HCT116 (cell line): ENCODE data around the gene FCHSD2. TPM values are rescaled to one million over a fixed set of nuclear protein-coding genes. Genes with fewer than 3 reads are reported as not detected.

ENCODE experiments used
- ATAC-seq: fragments of 200-7000 bp; cut with Tn5 transposase; 2 replicates; pipeline ENCODE4 v1.9.1; 2020; ENCODE audit warnings: mild to moderate bottlenecking, moderate library complexity
- BruUV-seq: library from RNA; stranded (reverse); fragments of 400-500 nt; replicated peaks from 2 replicates; lab custom pipeline; 2021; lab: Mats Ljungman, UMichigan
- CTCF ChIA-PET: fragments of 300-600 bp; sonication (Branson Sonifier 250); formaldehyde crosslinking; loops from one replicate; lab custom pipeline; 2021; ENCODE audit warnings: antibody characterized with exemption; lab: Charles Lee
- POLR2A ChIA-PET: fragments of 300-600, 350-600 bp; sonication (Branson Sonifier 250); formaldehyde crosslinking; loops from one replicate; lab custom pipeline; 2021; ENCODE audit warnings: antibody characterized with exemption; lab: Charles Lee
- RAD21 ChIA-PET, 2 experiments: fragments of 300-600 bp; sonication (Branson Sonifier 250); formaldehyde crosslinking; loops; one replicate each; lab custom pipeline; 2023; ENCODE audit warnings: low total read pairs in 2 of 2; ENCODE audit not compliant: uncharacterized antibody in 2 of 2, unreplicated experiment in 2 of 2, low non-redundant PET in 1 of 2; lab: Charles Lee
- DNase-seq: peaks from one replicate; pipeline ENCODE4 v3.0.0-alpha.2; 2010; ENCODE audit warnings: low read depth, low spot score
- H2AFZ ChIP-seq: fragments of 200-600 bp; shearing (Covaris generic), sonication (generic); 2 replicates; pipeline ENCODE4 v1.6.1; 2017; ENCODE audit warnings: low read depth, mixed run types, mixed read lengths, antibody characterized with exemption, low read length; ENCODE audit not compliant: poor library complexity, severe bottlenecking
- H3K27ac ChIP-seq: 2 replicates; pipeline ENCODE4 v1.5.1; 2012; ENCODE audit warnings: low read depth, low read length
- H3K27me3 ChIP-seq: fragments of 200-600 bp; sonication (generic); 2 replicates; pipeline ENCODE4 v1.6.1; 2016; ENCODE audit warnings: mixed run types, low read length, mixed read lengths; ENCODE audit not compliant: insufficient read depth
- H3K36me3 ChIP-seq, 2 experiments: fragments of 200-500 bp in 1 of 2; fragments of 200-600 bp in 1 of 2; sonication (Bioruptor generic) in 1 of 2; sonication (generic) in 1 of 2; 2 replicates each; pipeline versions ENCODE4 v1.5.1 to v1.6.1; 2014 to 2016; ENCODE audit warnings: low read length in 2 of 2, inconsistent platforms in 1 of 2, mixed read lengths in 1 of 2, mixed run types in 1 of 2; ENCODE audit not compliant: insufficient read depth in 2 of 2, control insufficient read depth in 1 of 2
- H3K4me1 ChIP-seq, 2 experiments: fragments of 200-600 bp in 1 of 2; sonication (generic) in 1 of 2; 2 replicates each; pipeline versions ENCODE4 v1.5.1 to v1.6.1; 2012 to 2017; ENCODE audit warnings: low read length in 2 of 2, inconsistent platforms in 1 of 2, mild to moderate bottlenecking in 1 of 2, mixed read lengths in 1 of 2, mixed run types in 1 of 2, moderate library complexity in 1 of 2; ENCODE audit not compliant: insufficient read depth in 2 of 2, control insufficient read depth in 1 of 2
- H3K4me2 ChIP-seq: fragments of 200-600 bp; sonication (generic); 2 replicates; pipeline ENCODE4 v1.6.1; 2017; ENCODE audit warnings: mixed run types, low read length, mixed read lengths
- H3K4me3 ChIP-seq, 2 experiments: fragments of 200-600 bp in 1 of 2; sonication (generic) in 1 of 2; replicated peaks in 1 of 2; 2 replicates each; pipeline ENCODE4 v1.5.1; 2011 to 2016; ENCODE audit warnings: low read length in 2 of 2, control low read depth in 1 of 2, low read depth in 1 of 2, mild to moderate bottlenecking in 1 of 2, mixed read lengths in 1 of 2, mixed run types in 1 of 2
- H3K79me2 ChIP-seq: fragments of 200-600 bp; sonication (generic); 2 replicates; pipeline ENCODE4 v1.6.1; 2017; ENCODE audit warnings: mild to moderate bottlenecking, mixed run types, low read length, moderate library complexity, mixed read lengths; ENCODE audit not compliant: insufficient read depth
- H3K9ac ChIP-seq: fragments of 200-600 bp; sonication (generic); 2 replicates; pipeline ENCODE4 v1.6.1; 2016; ENCODE audit warnings: low read length, mixed read lengths
- H3K9me2 ChIP-seq: fragments of 200-600 bp; sonication (generic), shearing (Covaris generic); 2 replicates; pipeline ENCODE4 v1.6.1; 2017; ENCODE audit warnings: mixed run types, mild to moderate bottlenecking, moderate library complexity; ENCODE audit not compliant: insufficient read depth
- H3K9me3 ChIP-seq, 2 experiments: fragments of 200-500 bp in 1 of 2; fragments of 200-600 bp in 1 of 2; sonication (Bioruptor generic) in 1 of 2; sonication (generic) in 1 of 2; 2 replicates each; pipeline ENCODE4 v1.6.1; 2014 to 2017; ENCODE audit warnings: low read length in 2 of 2, mixed read lengths in 2 of 2, inconsistent platforms in 1 of 2, low read depth in 1 of 2, mild to moderate bottlenecking in 1 of 2, mixed run types in 1 of 2, moderate library complexity in 1 of 2; ENCODE audit not compliant: control insufficient read depth in 1 of 2, insufficient read depth in 1 of 2
- H4K20me1 ChIP-seq: fragments of 200-600 bp; sonication (generic), shearing (Covaris generic); 2 replicates; pipeline ENCODE4 v1.6.1; 2017; ENCODE audit warnings: mixed run types, mild to moderate bottlenecking, moderate library complexity; ENCODE audit not compliant: insufficient read depth
- EGR1 ChIP-seq: IDR thresholded peaks from 2 replicates; pipeline ENCODE4 v1.6.1; 2012; ENCODE audit warnings: low read depth
- FOSL1 ChIP-seq: IDR thresholded peaks from 2 replicates; pipeline ENCODE4 v1.6.1; 2012; ENCODE audit warnings: low read depth
- MAX ChIP-seq: IDR thresholded peaks from 2 replicates; pipeline ENCODE4 v1.6.1; 2012
- POLR2A ChIP-seq: IDR thresholded peaks from 2 replicates; pipeline ENCODE4 v1.7.0; 2011; ENCODE audit warnings: borderline replicate concordance; ENCODE audit not compliant: insufficient read depth, insufficient read length; ENCODE audit errors: extremely low read depth
- POLR2AphosphoS5 ChIP-seq: IDR thresholded peaks from 2 replicates; pipeline ENCODE4 v1.6.1; 2011; ENCODE audit warnings: mild to moderate bottlenecking, low read depth, low read length, moderate library complexity
- RAD21 ChIP-seq: IDR thresholded peaks from 2 replicates; pipeline ENCODE4 v1.6.1; 2012; ENCODE audit warnings: low read depth, mild to moderate bottlenecking
- YY1 ChIP-seq: IDR thresholded peaks from 2 replicates; pipeline ENCODE4 v1.6.1; 2011; ENCODE audit warnings: low read length, low read depth, moderate library complexity, mild to moderate bottlenecking; ENCODE audit not compliant: insufficient replicate concordance; ENCODE audit errors: extremely low read depth
- intact Hi-C: fragments of 100-400 bp; cut with micrococcal nuclease; formaldehyde crosslinking; loops from 2 replicates; pipeline ENCODE4 v1.10.0; 2022
- total RNA-seq: library from RNA; stranded (reverse); gene quantifications from one replicate; pipeline ENCODE4 v1.2.1, GENCODE V29; 2021; ENCODE audit not compliant: unreplicated experiment

The FCHSD2 gene
- total RNA-seq, 1 experiment from 2014 or later, result 15.0 TPM

GRCh38 chr11:73177380-73177777 lies 35.3 kb upstream of the FCHSD2 start:
- no peak for ATAC-seq
- intact Hi-C loops, result loop anchor here (5.0 kb wide), 1 partner anchor 590 kb away; no protein-coding TSS in a partner anchor

DNA sequence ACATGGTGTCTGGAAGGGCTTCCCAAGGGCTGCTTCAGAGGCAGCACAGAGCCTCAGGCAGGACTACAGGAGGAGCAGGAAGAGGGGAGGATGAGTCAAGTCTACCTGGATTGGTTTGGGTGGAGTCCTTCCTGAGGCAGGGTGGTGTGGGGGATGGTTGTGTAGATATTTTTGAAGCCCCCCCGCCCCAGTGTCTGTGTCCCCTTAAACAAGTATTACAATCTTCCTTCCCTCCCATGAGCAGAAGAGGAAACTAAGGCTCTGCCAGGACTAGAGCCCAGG lies 34.7 kb upstream of the FCHSD2 start:
- CTCF ChIA-PET, result interaction anchor here (1.6 to 6.7 kb wide), 6 partner anchors 34 to 493 kb away, joined by 9 to 79 read pairs (median 16); partner anchors contain the start of gene FCHSD2
- H3K79me2 ChIP-seq, result no peaks in the 10 kb centered on the region
- no peaks in the 10 kb centered on the region for H3K27me3 ChIP-seq
- no peak overlapping the region for H3K4me2 ChIP-seq
- TF ChIP-seq POLR2AphosphoS5 (no peak), RAD21 (no peak), YY1 (no peak), EGR1 (no peak), POLR2A (no peak), MAX (no peak)
- DNase-seq (no peak), ATAC-seq (no peak)
- no peak overlapping the region for H3K9ac ChIP-seq
- no peaks in the 10 kb centered on the region for H4K20me1 ChIP-seq
- H3K36me3 ChIP-seq, result no peaks in the 10 kb centered on the region
- RAD21 ChIA-PET, result interaction anchor here (1.3 to 1.9 kb wide), 4 partner anchors 251 to 451 kb away, joined by 3 to 14 read pairs (median 10); no protein-coding TSS in a partner anchor
- no peak overlapping the region for H3K4me3 ChIP-seq
- peaks cover 0 to 11% of the 10 kb centered on the region in 2 experiments; a peak in 1 of 4 replicates for H3K4me1 ChIP-seq
- POLR2A ChIA-PET, result interaction anchor here (0.7 kb wide), 1 partner anchor 18 kb away, joined by 3 read pairs; no protein-coding TSS in a partner anchor
- BruUV-seq, result no TSS peak
- no peak overlapping the region for H2AFZ ChIP-seq
- no peak overlapping the region for H3K27ac ChIP-seq
- no peaks in the 10 kb centered on the region for H3K9me3 ChIP-seq
- no peaks in the 10 kb centered on the region for H3K9me2 ChIP-seq
- intact Hi-C loops, result loop anchor here (5.0 kb wide), 1 partner anchor 590 kb away; no protein-coding TSS in a partner anchor

More at GRCh38 chr11:73177380-73177777, 35.3 kb upstream of the FCHSD2 start:
- Histone ChIP-seq H4K20me1 (no peaks in the 10 kb centered on the region), H3K4me2 (no peak overlapping the region), H3K27ac (no peak overlapping the region), H3K36me3 (no peaks in the 10 kb centered on the region)
- TF ChIP-seq FOSL1, result no peak
- TF ChIP-seq, all 23 proteins: peak for 0
- BruUV-seq, result no TSS peak
- ChIA-PET POLR2A (interaction anchor here (0.7 to 1.0 kb wide), 2 partner anchors 19 to 346 kb away, joined by 3 to 4 read pairs; no protein-coding TSS in a partner anchor), RAD21 (interaction anchor here (0.6 to 1.9 kb wide), 10 partner anchors 251 to 493 kb away, joined by 3 to 14 read pairs (median 4); no protein-coding TSS in a partner anchor), CTCF (interaction anchor here (0.8 to 6.7 kb wide), 11 partner anchors 35 to 592 kb away, joined by 3 to 79 read pairs (median 9); partner anchors contain the start of gene FCHSD2)
- H3K27me3 ChIP-seq, result no peaks in the 10 kb centered on the region
- no peaks in the 10 kb centered on the region for H3K79me2 ChIP-seq
- H3K9me2 ChIP-seq, result no peaks in the 10 kb centered on the region
- H2AFZ ChIP-seq, result no peak overlapping the region
- H3K4me1 ChIP-seq, result peaks cover 0 to 11% of the 10 kb centered on the region in 2 experiments; a peak in 1 of 4 replicates
- H3K9me3 ChIP-seq, result no peaks in the 10 kb centered on the region
- no peak overlapping the region for H3K4me3 ChIP-seq
- no peak for DNase-seq
- no peak overlapping the region for H3K9ac ChIP-seq
